ENCODE measurements around the gene MAPRE3. TPM values are rescaled to one million over a fixed set of nuclear protein-coding genes. Genes with fewer than 3 reads are reported as not detected.

The MAPRE3 gene
- total RNA-seq, 4 donors from 2014 or later = 41.9 to 66.5 (median 53.9) TPM

GRCh38 chr2:27051902-27052645 is 81.6 kb downstream of the MAPRE3 start:
- peak overlapping the region; percentile 78 to 92 (median 84) for H3K4me3 ChIP-seq
- intact Hi-C loops (cut with DNase I; ENCODE audit: low total_unique reads) = loop anchor here (2.0 kb wide), 1 partner anchor 19 kb away; the partner anchor contains the start of gene OST4
- no peaks in the 10 kb centered on the region for H3K27me3 ChIP-seq
- no peak for ATAC-seq
- DNase-seq = peak in 1 of 2 donors; percentile 35
- TF ChIP-seq CTCF (IDR thresholded peaks at IDR 0.05 in 4 of 5, conservative IDR thresholded peaks at IDR 0.05 in 1 of 5) = no peak
- TF ChIP-seq POLR2A (IDR thresholded peaks at IDR 0.05) = no peak
- in situ Hi-C loops (cut with MboI; ENCODE audit: low sequenced_read_pairs in 4 of 4) = no loop called here
- H3K9me3 ChIP-seq = no peaks in the 10 kb centered on the region
- peaks cover 0 to 33% of the 10 kb centered on the region in 2 donors for H3K36me3 ChIP-seq
- peaks cover 11 to 13% of the 10 kb centered on the region in 2 donors for H3K4me1 ChIP-seq
- peak overlapping the region; percentile 93 to 96 (median 93) for H3K27ac ChIP-seq

- no peaks in the 10 kb centered on the region for H3K27me3 ChIP-seq
Measured at GRCh38 chr2:27053321-27053720, 82.9 kb downstream of the MAPRE3 start.

GRCh38 chr2:27053776-27054175 is 83.3 kb downstream of the MAPRE3 start:
- in situ Hi-C loops (cut with MboI; ENCODE audit: low sequenced_read_pairs in 4 of 4) (no loop called here), intact Hi-C loops (cut with DNase I; ENCODE audit: low total_unique reads) (loop anchor here (2.0 kb wide), 1 partner anchor 17 kb away; the partner anchor contains the start of gene OST4)
- DNase-seq (no peak), ATAC-seq (no peak)
- Histone ChIP-seq H3K36me3 (peaks cover 0 to 41% of the 10 kb centered on the region in 2 donors), H3K9me3 (no peaks in the 10 kb centered on the region), H3K27me3 (no peaks in the 10 kb centered on the region), H3K4me3 (no peak overlapping the region), H3K27ac (no peak overlapping the region), H3K4me1 (peaks cover 11 to 13% of the 10 kb centered on the region in 2 donors)
- TF ChIP-seq CTCF (IDR thresholded peaks at IDR 0.05 in 4 of 5, conservative IDR thresholded peaks at IDR 0.05 in 1 of 5) (no peak), POLR2A (IDR thresholded peaks at IDR 0.05) (no peak)

More at GRCh38 chr2:27053321-27053720, 82.9 kb downstream of the MAPRE3 start:
- Histone ChIP-seq H3K4me1 (peaks cover 11 to 13% of the 10 kb centered on the region in 2 donors), H3K36me3 (peaks cover 0 to 38% of the 10 kb centered on the region in 2 donors), H3K9me3 (no peaks in the 10 kb centered on the region), H3K27ac (no peak overlapping the region), H3K4me3 (no peak overlapping the region)
- TF ChIP-seq CTCF (IDR thresholded peaks at IDR 0.05 in 4 of 5, conservative IDR thresholded peaks at IDR 0.05 in 1 of 5) (no peak), POLR2A (IDR thresholded peaks at IDR 0.05) (no peak)
- intact Hi-C loops (cut with DNase I; ENCODE audit: low total_unique reads) = loop anchor here (2.0 kb wide), 1 partner anchor 17 kb away; the partner anchor contains the start of gene OST4
- ATAC-seq (no peak), DNase-seq (no peak)
- in situ Hi-C loops (cut with MboI; ENCODE audit: low sequenced_read_pairs in 4 of 4) = no loop called here

GRCh38 chr2:27054721-27055120 is 84.3 kb downstream of the MAPRE3 start:
- Histone ChIP-seq H3K4me1 (peaks cover 5 to 9% of the 10 kb centered on the region in 2 donors), H3K4me3 (no peak overlapping the region), H3K27ac (no peak overlapping the region), H3K36me3 (peaks cover 0 to 44% of the 10 kb centered on the region in 2 donors), H3K27me3 (no peaks in the 10 kb centered on the region), H3K9me3 (no peaks in the 10 kb centered on the region)
- TF ChIP-seq CTCF (IDR thresholded peaks at IDR 0.05 in 4 of 5, conservative IDR thresholded peaks at IDR 0.05 in 1 of 5) (no peak), POLR2A (IDR thresholded peaks at IDR 0.05) (no peak)
- in situ Hi-C loops (cut with MboI; ENCODE audit: low sequenced_read_pairs in 4 of 4) = no loop called here
- no peak for ATAC-seq
- no peak for DNase-seq
- intact Hi-C loops (cut with DNase I; ENCODE audit: low total_unique reads) = no loop called here
